Prostate gland (tissue), 2 donors: ENCODE data around the gene NUP210.

Experiments
- CTCF ChIP-seq, 4 experiments: fragments of 200-600 bp in 2 of 4; fragments of 450-650 bp in 2 of 4; sonication (generic) in 2 of 4; IDR thresholded peaks; 1 replicate in 3 of 4; 2 replicates in 1 of 4; pipeline ENCODE4 v1.5.1; 2016 to 2019; ENCODE audit warnings: antibody characterized with exemption in 4 of 4, mild to moderate bottlenecking in 2 of 4, moderate library complexity in 2 of 4
- POLR2A ChIP-seq: fragments of 450-650 bp; IDR thresholded peaks from one replicate; pipeline ENCODE4 v1.6.1; 2016; ENCODE audit warnings: antibody characterized with exemption, mild to moderate bottlenecking

- TF ChIP-seq CTCF (IDR thresholded peaks at IDR 0.05): no peak
- no peak for TF ChIP-seq POLR2A
Observed at GRCh38 chr3:13404626-13405452, 15.3 kb downstream of the NUP210 start.
